WTC11 (cell line): ENCODE measurements around the gene PTPN1. TPM values are rescaled to one million over a fixed set of nuclear protein-coding genes. Genes with fewer than 3 reads are reported as not detected.
"Not testable (repeated sequence)": the region's sequence is repeated elsewhere in the genome, so short reads cannot be mapped to it uniquely, and the experiment has no call there.

Source experiments
- ATAC-seq: fragments of 200-7000 bp; cut with Tn5 transposase; 2 replicates; pipeline ENCODE4 v1.10.0; 2021; ENCODE audit warnings: mild to moderate bottlenecking, moderate library complexity
- CTCF ChIA-PET: fragments of 300-600 bp; sonication (Branson Sonifier 250); formaldehyde crosslinking; loops from one replicate; lab custom pipeline; 2021; ENCODE audit warnings: antibody characterized with exemption; lab: Charles Lee
- POLR2A ChIA-PET: fragments of 350-600 bp; sonication (Branson Sonifier 250); formaldehyde crosslinking; loops from one replicate; lab custom pipeline; 2021; ENCODE audit warnings: antibody characterized with exemption; lab: Charles Lee
- DNase-seq: peaks from one replicate; pipeline ENCODE4 v3.0.0; 2021; ENCODE audit warnings: low spot score
- H3K27ac Mint-ChIP-seq: 2 replicates; pipeline ENCODE4 v1.8.0; 2021; ENCODE audit warnings: mixed read lengths
- H3K27me3 Mint-ChIP-seq: 2 replicates; pipeline ENCODE4 v1.8.0; 2021; ENCODE audit warnings: low read depth, mild to moderate bottlenecking, moderate library complexity, mixed read lengths
- H3K36me3 Mint-ChIP-seq: 2 replicates; pipeline ENCODE4 v1.8.0; 2021; ENCODE audit warnings: mixed read lengths
- H3K4me1 Mint-ChIP-seq: 2 replicates; pipeline ENCODE4 v1.8.0; 2022; ENCODE audit warnings: mixed read lengths
- H3K4me3 Mint-ChIP-seq: 2 replicates; pipeline ENCODE4 v1.8.0; 2021; ENCODE audit warnings: mild to moderate bottlenecking, moderate library complexity, mixed read lengths
- H3K9me3 Mint-ChIP-seq: 2 replicates; pipeline ENCODE4 v1.8.0; 2021; ENCODE audit warnings: mixed read lengths
- ELF4 ChIP-seq: sonication (generic); formaldehyde crosslinking; IDR thresholded peaks from 2 replicates; pipeline ENCODE4 v1.8.1; 2022; ENCODE audit warnings: low read depth, mild to moderate bottlenecking, moderate library complexity, missing genetic modification reagents
- EMX1 ChIP-seq: fragments of 250-450 bp; sonication (Bioruptor Pico); IDR thresholded peaks from 2 replicates; pipeline ENCODE4 v1.8.0; 2021; ENCODE audit warnings: mild to moderate bottlenecking
- ESRRA ChIP-seq: sonication (generic); formaldehyde crosslinking; IDR thresholded peaks from 2 replicates; pipeline ENCODE4 v1.8.1; 2022; ENCODE audit warnings: mild to moderate bottlenecking, missing genetic modification reagents, borderline replicate concordance
- FOXJ3 ChIP-seq: sonication (generic); formaldehyde crosslinking; IDR thresholded peaks from 2 replicates; pipeline ENCODE4 v1.9.0; 2021; ENCODE audit warnings: missing genetic modification reagents, mild to moderate bottlenecking, borderline replicate concordance
- JUN ChIP-seq: sonication (generic); formaldehyde crosslinking; IDR thresholded peaks from 2 replicates; pipeline ENCODE4 v1.8.0; 2023; ENCODE audit warnings: mild to moderate bottlenecking, missing genetic modification reagents
- KAT7 ChIP-seq: sonication (generic); formaldehyde crosslinking; IDR thresholded peaks from 2 replicates; pipeline ENCODE4 v1.8.1; 2023; ENCODE audit warnings: missing genetic modification reagents, mild to moderate bottlenecking, borderline replicate concordance
- NFYB ChIP-seq: sonication (generic); formaldehyde crosslinking; conservative IDR thresholded peaks from 2 replicates; pipeline ENCODE4 v1.8.0; 2022; ENCODE audit warnings: low read depth, missing genetic modification reagents
- TEAD1 ChIP-seq: sonication (generic); formaldehyde crosslinking; IDR thresholded peaks from 2 replicates; pipeline ENCODE4 v1.8.0; 2022; ENCODE audit warnings: mild to moderate bottlenecking, missing genetic modification reagents
- ZNF232 ChIP-seq: sonication (generic); formaldehyde crosslinking; IDR thresholded peaks from 2 replicates; pipeline ENCODE4 v1.8.0; 2022; ENCODE audit warnings: mild to moderate bottlenecking, missing genetic modification reagents
- ZNF263 ChIP-seq: sonication (generic); formaldehyde crosslinking; IDR thresholded peaks from 2 replicates; pipeline ENCODE4 v1.8.1; 2022; ENCODE audit warnings: low read depth, mild to moderate bottlenecking, moderate library complexity, missing genetic modification reagents
- total RNA-seq: library from RNA; stranded (reverse); gene quantifications from 3 replicates; pipeline ENCODE4 v1.2.3, GENCODE V29; 2021
- TF ChIP-seq, protein P1 (sequence below): sonication (generic); formaldehyde crosslinking; IDR thresholded peaks from 2 replicates; pipeline ENCODE4 v1.8.0; 2022; ENCODE audit warnings: mild to moderate bottlenecking, missing genetic modification reagents
- TF ChIP-seq, protein P2 (sequence below): sonication (generic); formaldehyde crosslinking; IDR thresholded peaks from 2 replicates; pipeline ENCODE4 v1.8.1; 2023; ENCODE audit warnings: mild to moderate bottlenecking, missing genetic modification reagents
- TF ChIP-seq, protein P3 (sequence below): fragments of 250-450 bp; sonication (Bioruptor Pico); conservative IDR thresholded peaks from 2 replicates; pipeline ENCODE4 v1.9.0; 2021; ENCODE audit warnings: mild to moderate bottlenecking
- TF ChIP-seq, protein P4 (sequence below): sonication (generic); formaldehyde crosslinking; IDR thresholded peaks from 2 replicates; pipeline ENCODE4 v1.8.0; 2022; ENCODE audit warnings: missing genetic modification reagents
- TF ChIP-seq, protein P5 (sequence below): sonication (generic); formaldehyde crosslinking; conservative IDR thresholded peaks from 2 replicates; pipeline ENCODE4 v1.8.1; 2023; ENCODE audit warnings: mild to moderate bottlenecking, low read depth, missing genetic modification reagents, moderate library complexity
- TF ChIP-seq, protein P6 (sequence below): fragments of 250-450 bp; sonication (Bioruptor Pico); IDR thresholded peaks from 2 replicates; pipeline ENCODE4 v1.8.0; 2021; ENCODE audit warnings: mild to moderate bottlenecking

The PTPN1 gene
- total RNA-seq, 1 experiment from 2014 or later: 29.4 TPM

- H3K9me3 Mint-ChIP-seq: peaks cover 7% of the 10 kb centered on the region
- no peaks in the 10 kb centered on the region; the same call in 1 of the 2 replicates for H3K27me3 Mint-ChIP-seq
- peaks cover 4% of the 10 kb centered on the region; the same call in 1 of the 2 replicates for H3K4me1 Mint-ChIP-seq
- H3K27ac Mint-ChIP-seq: 0 out of 2 replicates have a peak overlapping the region, but pooled peaks have one; percentile 4
- ATAC-seq (no peak), DNase-seq (no peak)
- no peak overlapping the region for H3K4me3 Mint-ChIP-seq
- ChIA-PET CTCF (interaction anchor here (1.0 kb wide), 1 partner anchor 9 kb away, joined by 3 read pairs; no protein-coding TSS in a partner anchor), POLR2A (no interaction called here)
- no peaks in the 10 kb centered on the region for H3K36me3 Mint-ChIP-seq
- TF ChIP-seq, protein P1, sequence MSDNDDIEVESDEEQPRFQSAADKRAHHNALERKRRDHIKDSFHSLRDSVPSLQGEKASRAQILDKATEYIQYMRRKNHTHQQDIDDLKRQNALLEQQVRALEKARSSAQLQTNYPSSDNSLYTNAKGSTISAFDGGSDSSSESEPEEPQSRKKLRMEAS: 0 out of 2 replicates have a peak, but pooled peaks have one; percentile 22
- TF ChIP-seq TEAD1 (CRISPR knock-in tag): no peak
Observed at GRCh38 chr20:50472693-50473664, 37.2 kb upstream of the PTPN1 start.

DNA sequence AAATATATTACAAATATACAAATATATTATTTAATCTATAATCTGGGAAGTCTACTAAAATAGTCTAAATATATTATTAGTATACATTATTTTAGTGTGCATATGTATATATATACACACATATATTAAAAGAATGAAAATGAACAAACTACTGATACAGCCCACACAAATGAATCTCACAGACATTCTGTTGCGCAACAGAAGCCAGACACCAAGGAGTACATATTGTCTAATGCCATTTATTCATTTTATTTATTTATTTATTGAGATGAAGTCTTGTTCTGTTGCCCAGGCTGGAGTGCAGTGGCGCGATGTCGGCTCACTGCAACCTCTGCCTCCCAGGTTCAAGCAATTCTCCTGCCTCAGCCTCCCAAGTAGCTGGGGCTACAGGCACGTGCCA is 35.8 kb upstream of the PTPN1 start:
- H3K36me3 Mint-ChIP-seq, H3K9me3 Mint-ChIP-seq, DNase-seq, ATAC-seq, H3K27me3 Mint-ChIP-seq, H3K4me3 Mint-ChIP-seq, H3K4me1 Mint-ChIP-seq, POLR2A ChIA-PET, H3K27ac Mint-ChIP-seq: not testable (repeated sequence)
- CTCF ChIA-PET: interaction anchor here (1.1 kb wide), 1 partner anchor 101 kb away, joined by 4 read pairs; no protein-coding TSS in a partner anchor

GRCh38 chr20:50475681-50476292 is 34.4 kb upstream of the PTPN1 start:
- CTCF ChIA-PET: interaction anchor here (0.6 to 1.1 kb wide), 3 partner anchors 20 to 100 kb away, joined by 4 read pairs; no protein-coding TSS in a partner anchor
- Mint-ChIP-seq H3K4me3 (no peak overlapping the region), H3K9me3 (no peaks in the 10 kb centered on the region), H3K27me3 (no peaks in the 10 kb centered on the region), H3K36me3 (no peaks in the 10 kb centered on the region), H3K4me1 (peaks cover 6% of the 10 kb centered on the region; the same call in 1 of the 2 replicates), H3K27ac (no peak overlapping the region)
- POLR2A ChIA-PET: interaction anchor here (0.5 kb wide), 1 partner anchor 444 kb away, joined by 4 read pairs; no protein-coding TSS in a partner anchor
- ATAC-seq (no peak), DNase-seq (no peak)
- TF ChIP-seq FOXJ3 (CRISPR knock-in tag): no peak
- no peak for TF ChIP-seq ZNF263 (CRISPR knock-in tag)
- TF ChIP-seq, protein P2, sequence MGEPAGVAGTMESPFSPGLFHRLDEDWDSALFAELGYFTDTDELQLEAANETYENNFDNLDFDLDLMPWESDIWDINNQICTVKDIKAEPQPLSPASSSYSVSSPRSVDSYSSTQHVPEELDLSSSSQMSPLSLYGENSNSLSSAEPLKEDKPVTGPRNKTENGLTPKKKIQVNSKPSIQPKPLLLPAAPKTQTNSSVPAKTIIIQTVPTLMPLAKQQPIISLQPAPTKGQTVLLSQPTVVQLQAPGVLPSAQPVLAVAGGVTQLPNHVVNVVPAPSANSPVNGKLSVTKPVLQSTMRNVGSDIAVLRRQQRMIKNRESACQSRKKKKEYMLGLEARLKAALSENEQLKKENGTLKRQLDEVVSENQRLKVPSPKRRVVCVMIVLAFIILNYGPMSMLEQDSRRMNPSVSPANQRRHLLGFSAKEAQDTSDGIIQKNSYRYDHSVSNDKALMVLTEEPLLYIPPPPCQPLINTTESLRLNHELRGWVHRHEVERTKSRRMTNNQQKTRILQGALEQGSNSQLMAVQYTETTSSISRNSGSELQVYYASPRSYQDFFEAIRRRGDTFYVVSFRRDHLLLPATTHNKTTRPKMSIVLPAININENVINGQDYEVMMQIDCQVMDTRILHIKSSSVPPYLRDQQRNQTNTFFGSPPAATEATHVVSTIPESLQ (CRISPR knock-in tag): no peak
- no peak for TF ChIP-seq ELF4 (CRISPR knock-in tag)
- TF ChIP-seq, protein P3, sequence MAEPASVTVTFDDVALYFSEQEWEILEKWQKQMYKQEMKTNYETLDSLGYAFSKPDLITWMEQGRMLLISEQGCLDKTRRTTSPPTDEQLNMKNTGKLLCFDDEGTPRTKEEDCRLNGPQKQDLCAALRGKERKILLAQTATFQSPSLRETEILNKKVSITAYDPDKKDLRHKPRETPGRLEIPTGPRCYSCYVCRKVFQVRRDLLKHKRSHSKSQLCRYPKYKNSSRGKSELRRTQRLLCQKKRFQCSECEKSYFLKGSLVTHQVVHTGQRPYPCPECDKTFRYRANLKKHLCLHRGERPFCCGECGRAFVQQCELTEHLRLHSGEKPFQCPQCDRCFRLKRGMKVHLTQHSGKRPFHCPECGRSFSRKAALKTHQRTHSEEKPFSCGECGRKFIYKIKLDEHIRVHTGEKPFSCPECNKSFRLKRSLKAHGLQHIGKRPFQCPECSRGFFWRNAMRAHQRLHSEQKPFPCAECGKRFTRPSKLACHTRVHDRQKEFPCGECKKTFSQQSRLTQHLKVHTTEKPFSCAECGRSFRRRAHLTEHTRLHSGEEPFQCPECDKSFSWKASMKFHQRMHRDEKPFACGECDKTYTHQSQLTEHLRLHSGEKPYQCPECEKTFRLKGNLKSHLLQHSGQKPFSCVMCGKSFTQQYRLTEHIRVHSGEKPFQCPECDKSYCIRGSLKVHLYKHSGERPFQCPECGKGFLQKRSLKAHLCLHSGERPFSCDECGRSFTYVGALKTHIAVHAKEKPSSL (CRISPR knock-in tag): no peak
- no peak for TF ChIP-seq ZNF232 (CRISPR knock-in tag)
- TF ChIP-seq KAT7: no peak
- TF ChIP-seq, protein P4, sequence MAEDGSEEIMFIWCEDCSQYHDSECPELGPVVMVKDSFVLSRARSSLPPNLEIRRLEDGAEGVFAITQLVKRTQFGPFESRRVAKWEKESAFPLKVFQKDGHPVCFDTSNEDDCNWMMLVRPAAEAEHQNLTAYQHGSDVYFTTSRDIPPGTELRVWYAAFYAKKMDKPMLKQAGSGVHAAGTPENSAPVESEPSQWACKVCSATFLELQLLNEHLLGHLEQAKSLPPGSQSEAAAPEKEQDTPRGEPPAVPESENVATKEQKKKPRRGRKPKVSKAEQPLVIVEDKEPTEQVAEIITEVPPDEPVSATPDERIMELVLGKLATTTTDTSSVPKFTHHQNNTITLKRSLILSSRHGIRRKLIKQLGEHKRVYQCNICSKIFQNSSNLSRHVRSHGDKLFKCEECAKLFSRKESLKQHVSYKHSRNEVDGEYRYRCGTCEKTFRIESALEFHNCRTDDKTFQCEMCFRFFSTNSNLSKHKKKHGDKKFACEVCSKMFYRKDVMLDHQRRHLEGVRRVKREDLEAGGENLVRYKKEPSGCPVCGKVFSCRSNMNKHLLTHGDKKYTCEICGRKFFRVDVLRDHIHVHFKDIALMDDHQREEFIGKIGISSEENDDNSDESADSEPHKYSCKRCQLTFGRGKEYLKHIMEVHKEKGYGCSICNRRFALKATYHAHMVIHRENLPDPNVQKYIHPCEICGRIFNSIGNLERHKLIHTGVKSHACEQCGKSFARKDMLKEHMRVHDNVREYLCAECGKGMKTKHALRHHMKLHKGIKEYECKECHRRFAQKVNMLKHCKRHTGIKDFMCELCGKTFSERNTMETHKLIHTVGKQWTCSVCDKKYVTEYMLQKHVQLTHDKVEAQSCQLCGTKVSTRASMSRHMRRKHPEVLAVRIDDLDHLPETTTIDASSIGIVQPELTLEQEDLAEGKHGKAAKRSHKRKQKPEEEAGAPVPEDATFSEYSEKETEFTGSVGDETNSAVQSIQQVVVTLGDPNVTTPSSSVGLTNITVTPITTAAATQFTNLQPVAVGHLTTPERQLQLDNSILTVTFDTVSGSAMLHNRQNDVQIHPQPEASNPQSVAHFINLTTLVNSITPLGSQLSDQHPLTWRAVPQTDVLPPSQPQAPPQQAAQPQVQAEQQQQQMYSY (CRISPR knock-in tag): no peak
- TF ChIP-seq ESRRA: no peak
- TF ChIP-seq, protein P5, sequence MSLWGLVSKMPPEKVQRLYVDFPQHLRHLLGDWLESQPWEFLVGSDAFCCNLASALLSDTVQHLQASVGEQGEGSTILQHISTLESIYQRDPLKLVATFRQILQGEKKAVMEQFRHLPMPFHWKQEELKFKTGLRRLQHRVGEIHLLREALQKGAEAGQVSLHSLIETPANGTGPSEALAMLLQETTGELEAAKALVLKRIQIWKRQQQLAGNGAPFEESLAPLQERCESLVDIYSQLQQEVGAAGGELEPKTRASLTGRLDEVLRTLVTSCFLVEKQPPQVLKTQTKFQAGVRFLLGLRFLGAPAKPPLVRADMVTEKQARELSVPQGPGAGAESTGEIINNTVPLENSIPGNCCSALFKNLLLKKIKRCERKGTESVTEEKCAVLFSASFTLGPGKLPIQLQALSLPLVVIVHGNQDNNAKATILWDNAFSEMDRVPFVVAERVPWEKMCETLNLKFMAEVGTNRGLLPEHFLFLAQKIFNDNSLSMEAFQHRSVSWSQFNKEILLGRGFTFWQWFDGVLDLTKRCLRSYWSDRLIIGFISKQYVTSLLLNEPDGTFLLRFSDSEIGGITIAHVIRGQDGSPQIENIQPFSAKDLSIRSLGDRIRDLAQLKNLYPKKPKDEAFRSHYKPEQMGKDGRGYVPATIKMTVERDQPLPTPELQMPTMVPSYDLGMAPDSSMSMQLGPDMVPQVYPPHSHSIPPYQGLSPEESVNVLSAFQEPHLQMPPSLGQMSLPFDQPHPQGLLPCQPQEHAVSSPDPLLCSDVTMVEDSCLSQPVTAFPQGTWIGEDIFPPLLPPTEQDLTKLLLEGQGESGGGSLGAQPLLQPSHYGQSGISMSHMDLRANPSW: no peak
- no peak for TF ChIP-seq EMX1
- TF ChIP-seq, protein P6, sequence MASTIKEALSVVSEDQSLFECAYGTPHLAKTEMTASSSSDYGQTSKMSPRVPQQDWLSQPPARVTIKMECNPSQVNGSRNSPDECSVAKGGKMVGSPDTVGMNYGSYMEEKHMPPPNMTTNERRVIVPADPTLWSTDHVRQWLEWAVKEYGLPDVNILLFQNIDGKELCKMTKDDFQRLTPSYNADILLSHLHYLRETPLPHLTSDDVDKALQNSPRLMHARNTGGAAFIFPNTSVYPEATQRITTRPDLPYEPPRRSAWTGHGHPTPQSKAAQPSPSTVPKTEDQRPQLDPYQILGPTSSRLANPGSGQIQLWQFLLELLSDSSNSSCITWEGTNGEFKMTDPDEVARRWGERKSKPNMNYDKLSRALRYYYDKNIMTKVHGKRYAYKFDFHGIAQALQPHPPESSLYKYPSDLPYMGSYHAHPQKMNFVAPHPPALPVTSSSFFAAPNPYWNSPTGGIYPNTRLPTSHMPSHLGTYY (CRISPR knock-in tag): no peak
- TF ChIP-seq NFYB (CRISPR knock-in tag): no peak
- TF ChIP-seq JUN (CRISPR knock-in tag): no peak
